Tibial artery (tissue), 4 donors: Measurements from ENCODE around the gene MYH15.

ENCODE experiments used
- DNase-seq, 2 donors: peaks; one replicate each; pipeline ENCODE4 v3.0.0-alpha.2; 2019
- H3K27ac ChIP-seq, 2 donors: fragments of 200-600 bp; sonication (generic) in 1 of 2; 1 replicate in 1 of 2; 2 replicates in 1 of 2; pipeline ENCODE4 v1.5.1; 2018 to 2019; ENCODE audit warnings: mild to moderate bottlenecking in 1 of 2
- H3K27me3 ChIP-seq, 2 donors: fragments of 200-600 bp; sonication (generic) in 1 of 2; one replicate each; pipeline versions ENCODE4 v1.5.1 to v1.6.0; 2016 to 2019
- H3K36me3 ChIP-seq, 3 donors: fragments of 200-600 bp; sonication (generic) in 2 of 3; one replicate each; pipeline ENCODE4 v1.5.1; 2016 to 2019; ENCODE audit warnings: mild to moderate bottlenecking in 2 of 3
- H3K4me1 ChIP-seq, 4 donors: fragments of 200-600 bp; sonication (generic) in 2 of 4; 1 replicate in 3 of 4; 2 replicates in 1 of 4; pipeline ENCODE4 v1.5.1; 2016 to 2019
- H3K4me3 ChIP-seq, 2 donors: fragments of 200-600 bp; sonication (generic) in 1 of 2; 1 replicate in 1 of 2; 2 replicates in 1 of 2; pipeline ENCODE4 v1.5.1; 2018 to 2019; ENCODE audit warnings: mild to moderate bottlenecking in 2 of 2
- H3K9me3 ChIP-seq, 3 donors: fragments of 200-600 bp; sonication (generic) in 1 of 3; one replicate each; pipeline ENCODE4 v1.5.1; 2016 to 2019
- CTCF ChIP-seq, 2 experiments: fragments of 200-600 bp in 1 of 2; fragments of 450-650 bp in 1 of 2; IDR thresholded peaks; one replicate each; pipeline ENCODE4 v1.5.1; 2017 to 2019; ENCODE audit warnings: antibody characterized with exemption in 2 of 2, mild to moderate bottlenecking in 1 of 2, moderate library complexity in 1 of 2
- intact Hi-C: fragments of 100-400 bp; cut with DNase I; formaldehyde crosslinking; loops from one replicate; pipeline ENCODE4 v1.15.0; 2023; ENCODE audit warnings: low total_unique reads

Gene MYH15

DNA sequence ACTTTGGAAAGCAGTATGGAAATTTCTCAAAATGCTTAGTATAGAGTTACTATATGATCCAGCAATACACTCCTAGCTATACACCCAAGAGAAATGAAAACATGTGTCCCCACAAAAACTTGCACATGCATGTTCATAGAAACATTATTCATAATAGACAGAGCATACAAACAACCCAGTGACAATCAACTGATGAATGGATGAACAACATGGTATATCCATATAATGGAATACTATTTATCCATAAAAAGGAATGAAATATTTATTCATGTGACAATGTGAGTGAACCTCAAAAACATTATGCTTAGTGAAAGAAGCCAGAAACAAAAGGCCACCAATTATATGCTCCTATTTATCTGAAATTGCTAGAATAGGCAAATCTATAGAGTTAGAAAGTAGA lies 6.7 kb downstream of the MYH15 start:
- Histone ChIP-seq H3K4me3 (no peak overlapping the region), H3K9me3 (no peaks in the 10 kb centered on the region), H3K4me1 (no peaks in the 10 kb centered on the region), H3K27me3 (no peaks in the 10 kb centered on the region), H3K36me3 (no peaks in the 10 kb centered on the region), H3K27ac (no peak overlapping the region)
- intact Hi-C loops, result no loop called here
- DNase-seq, result no peak
- no peak for TF ChIP-seq CTCF (IDR thresholded peaks at IDR 0.05)

DNA sequence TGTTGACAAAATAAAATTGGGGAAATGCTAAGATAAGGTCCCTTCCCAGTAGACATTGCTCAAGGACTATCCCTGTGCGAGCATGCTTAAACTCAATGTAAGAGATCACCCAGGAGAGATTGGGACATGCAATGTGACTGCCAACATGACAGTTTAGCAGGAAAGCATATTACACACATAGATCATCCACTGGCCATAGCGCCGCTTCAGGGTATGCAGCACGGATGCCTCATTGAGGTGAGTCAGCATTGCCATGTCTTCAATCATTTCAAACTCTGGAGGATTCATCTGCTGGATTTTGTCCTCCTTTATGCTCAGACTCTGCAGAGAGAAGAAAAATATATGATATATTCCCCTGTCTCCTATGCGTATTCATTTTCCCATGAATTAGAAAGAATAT lies 8.9 kb downstream of the MYH15 start:
- DNase-seq, result no peak
- intact Hi-C loops, result no loop called here
- H3K36me3 ChIP-seq, result no peaks in the 10 kb centered on the region
- no peak for TF ChIP-seq CTCF (IDR thresholded peaks at IDR 0.05)
- H3K27me3 ChIP-seq, result no peaks in the 10 kb centered on the region
- no peaks in the 10 kb centered on the region for H3K9me3 ChIP-seq
- no peak overlapping the region for H3K4me3 ChIP-seq
- no peaks in the 10 kb centered on the region for H3K4me1 ChIP-seq
- H3K27ac ChIP-seq, result no peak overlapping the region

- Histone ChIP-seq H3K27ac (no peak overlapping the region), H3K4me1 (no peaks in the 10 kb centered on the region), H3K27me3 (no peaks in the 10 kb centered on the region), H3K4me3 (no peak overlapping the region), H3K9me3 (no peaks in the 10 kb centered on the region), H3K36me3 (no peaks in the 10 kb centered on the region)
- intact Hi-C loops, result no loop called here
- TF ChIP-seq CTCF (IDR thresholded peaks at IDR 0.05), result no peak
- DNase-seq, result no peak
Measured at GRCh38 chr3:108500728-108501127, 9.7 kb downstream of the MYH15 start.

- Histone ChIP-seq H3K4me3 (no peak overlapping the region), H3K27me3 (no peaks in the 10 kb centered on the region), H3K27ac (no peak overlapping the region), H3K9me3 (no peaks in the 10 kb centered on the region), H3K4me1 (peaks cover 0 to 13% (median 4%) of the 10 kb centered on the region in 4 donors), H3K36me3 (no peaks in the 10 kb centered on the region)
- DNase-seq, result no peak
- intact Hi-C loops, result no loop called here
- TF ChIP-seq CTCF (IDR thresholded peaks at IDR 0.05), result no peak
Measured at GRCh38 chr3:108497271-108497670, 13.1 kb downstream of the MYH15 start.

GRCh38 chr3:108495717-108496116 lies 14.7 kb downstream of the MYH15 start:
- intact Hi-C loops, result no loop called here
- no peak overlapping the region for H3K4me3 ChIP-seq
- no peak for TF ChIP-seq CTCF (IDR thresholded peaks at IDR 0.05)

DNA sequence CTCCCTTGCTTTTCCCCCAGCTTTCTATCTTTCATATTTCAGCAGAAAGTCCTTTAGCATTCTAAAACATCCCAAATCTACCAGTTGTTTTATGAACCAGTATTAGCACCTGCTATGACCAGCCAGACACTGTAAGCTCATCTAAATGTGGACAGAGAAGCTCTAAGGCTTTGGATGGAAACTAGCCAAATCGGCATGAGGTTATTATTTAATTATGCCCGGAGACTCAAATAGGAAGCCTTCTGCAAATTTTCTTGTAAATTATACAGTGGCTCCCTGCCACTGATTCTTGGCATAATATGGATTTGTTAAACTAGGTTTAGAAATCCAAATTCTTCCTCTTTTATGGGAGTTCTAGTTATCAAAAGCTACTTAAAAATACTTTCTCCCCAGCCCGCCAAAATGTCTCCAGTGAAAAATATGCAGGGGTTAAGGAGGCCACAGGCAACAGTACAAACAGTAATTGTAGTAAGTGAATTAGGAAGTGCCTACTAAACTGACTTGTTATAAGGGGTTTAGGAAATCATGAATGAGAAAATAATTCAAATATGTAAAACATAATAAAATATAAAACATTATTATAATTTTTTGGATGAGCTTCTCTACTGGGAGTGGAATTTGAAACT lies 15.4 kb downstream of the MYH15 start:
- Histone ChIP-seq H3K36me3 (no peaks in the 10 kb centered on the region), H3K4me3 (no peak overlapping the region), H3K4me1 (peaks cover 0 to 13% (median 4%) of the 10 kb centered on the region in 4 donors), H3K9me3 (no peaks in the 10 kb centered on the region), H3K27me3 (no peaks in the 10 kb centered on the region), H3K27ac (peak overlapping the region; percentile 5 to 38)
- intact Hi-C loops, result loop anchor here (5.0 kb wide), 1 partner anchor 57 kb away; no protein-coding TSS in a partner anchor
- DNase-seq, result no peak
- TF ChIP-seq CTCF (IDR thresholded peaks at IDR 0.05), result no peak

More at GRCh38 chr3:108495717-108496116, 14.7 kb downstream of the MYH15 start:
- Histone ChIP-seq H3K27ac (no peak overlapping the region), H3K4me1 (peaks cover 0 to 13% (median 4%) of the 10 kb centered on the region in 4 donors), H3K36me3 (no peaks in the 10 kb centered on the region), H3K9me3 (no peaks in the 10 kb centered on the region), H3K27me3 (no peaks in the 10 kb centered on the region)
- DNase-seq, result no peak
